Mesenchymal stem cell (in vitro differentiated cells and primary cell): ENCODE measurements around the gene ALKBH4.
"Not testable (repeated sequence)": the region's sequence is repeated elsewhere in the genome, so short reads cannot be mapped to it uniquely, and the experiment has no call there.

Experiments used
- DNase-seq: peaks from one replicate; pipeline ENCODE4 v3.0.0-alpha.2; 2013
- H2AFZ ChIP-seq: one replicate; pipeline ENCODE4 v1.6.1; 2013; ENCODE audit warnings: low read depth, mild to moderate bottlenecking, control low read depth, inconsistent platforms, low read length, moderate library complexity
- H2AK5ac ChIP-seq: 2 replicates; pipeline ENCODE4 v1.6.1; 2013; ENCODE audit warnings: low read length, moderate library complexity, mild to moderate bottlenecking, inconsistent platforms; ENCODE audit not compliant: severe bottlenecking
- H2BK120ac ChIP-seq: one replicate; pipeline ENCODE4 v1.6.1; 2013; ENCODE audit warnings: low read depth, mild to moderate bottlenecking, inconsistent platforms, low read length, moderate library complexity
- H2BK12ac ChIP-seq, 2 experiments: one replicate each; pipeline ENCODE4 v1.6.1; 2013; ENCODE audit warnings: inconsistent platforms in 2 of 2, low read length in 2 of 2, mild to moderate bottlenecking in 2 of 2, moderate library complexity in 2 of 2, control low read depth in 1 of 2
- H2BK15ac ChIP-seq: one replicate; pipeline ENCODE4 v1.6.1; 2013; ENCODE audit warnings: mild to moderate bottlenecking, low read depth, inconsistent platforms; ENCODE audit not compliant: poor library complexity, severe bottlenecking
- H2BK5ac ChIP-seq: 2 replicates; pipeline ENCODE4 v1.6.1; 2013; ENCODE audit warnings: low read depth, mild to moderate bottlenecking, low read length, control low read depth, inconsistent platforms; ENCODE audit not compliant: poor library complexity, severe bottlenecking
- H3K14ac ChIP-seq, 2 experiments: one replicate each; pipeline ENCODE4 v1.6.1; 2013; ENCODE audit warnings: inconsistent platforms in 2 of 2, low read length in 2 of 2, control low read depth in 1 of 2, mild to moderate bottlenecking in 1 of 2, moderate library complexity in 1 of 2
- H3K18ac ChIP-seq, 2 experiments: one replicate each; pipeline ENCODE4 v1.6.1; 2013; ENCODE audit warnings: inconsistent platforms in 2 of 2, low read length in 2 of 2, control low read depth in 1 of 2, low read depth in 1 of 2, mild to moderate bottlenecking in 1 of 2
- H3K23ac ChIP-seq, 2 experiments: one replicate each; pipeline ENCODE4 v1.6.1; 2013; ENCODE audit warnings: inconsistent platforms in 2 of 2, low read length in 2 of 2, mild to moderate bottlenecking in 2 of 2, moderate library complexity in 2 of 2, control low read depth in 1 of 2
- H3K27ac ChIP-seq: 2 replicates; pipeline ENCODE4 v1.5.1; 2013; ENCODE audit warnings: mild to moderate bottlenecking, moderate library complexity, low read length, control low read depth, inconsistent platforms; ENCODE audit not compliant: poor library complexity, severe bottlenecking
- H3K27me3 ChIP-seq, 2 experiments: 2 replicates each; pipeline versions ENCODE4 v1.6.1 to v1.7.0; 2013; ENCODE audit warnings: low read length in 2 of 2, mild to moderate bottlenecking in 2 of 2, moderate library complexity in 2 of 2, control low read depth in 1 of 2, inconsistent platforms in 1 of 2; ENCODE audit not compliant: control insufficient read depth in 1 of 2, insufficient read depth in 1 of 2
- H3K36me3 ChIP-seq, 2 experiments: 2 replicates each; pipeline versions ENCODE4 v1.6.1 to v1.7.0; 2013; ENCODE audit warnings: low read length in 2 of 2, control low read depth in 1 of 2, inconsistent platforms in 1 of 2, low read depth in 1 of 2, mild to moderate bottlenecking in 1 of 2; ENCODE audit not compliant: insufficient read depth in 2 of 2, control insufficient read depth in 1 of 2
- H3K4ac ChIP-seq, 2 experiments: one replicate each; pipeline ENCODE4 v1.6.1; 2013; ENCODE audit warnings: inconsistent platforms in 2 of 2, low read length in 2 of 2, mild to moderate bottlenecking in 2 of 2, moderate library complexity in 2 of 2, control low read depth in 1 of 2, low read depth in 1 of 2
- H3K4me1 ChIP-seq: 2 replicates; pipeline ENCODE4 v1.6.1; 2013; ENCODE audit warnings: low read depth, low read length, control low read depth; ENCODE audit not compliant: control insufficient read depth, insufficient read depth
- H3K4me2 ChIP-seq: 2 replicates; pipeline ENCODE4 v1.6.1; 2013; ENCODE audit warnings: low read length, mild to moderate bottlenecking, inconsistent platforms; ENCODE audit not compliant: poor library complexity, severe bottlenecking
- H3K4me3 ChIP-seq, 2 experiments: 2 replicates each; pipeline versions ENCODE4 v1.5.1 to v1.7.0; 2013; ENCODE audit warnings: low read length in 2 of 2, mild to moderate bottlenecking in 2 of 2, control low read depth in 1 of 2, low read depth in 1 of 2; ENCODE audit not compliant: insufficient read depth in 1 of 2
- H3K79me1 ChIP-seq: replicated peaks from 2 replicates; pipeline ENCODE4 v1.6.1; 2013; ENCODE audit warnings: mild to moderate bottlenecking, control low read depth, low read length, inconsistent platforms; ENCODE audit not compliant: poor library complexity, severe bottlenecking
- H3K9ac ChIP-seq: 2 replicates; pipeline ENCODE4 v1.7.0; 2013; ENCODE audit warnings: mild to moderate bottlenecking, low read length, moderate library complexity
- H3K9me3 ChIP-seq: 2 replicates; pipeline ENCODE4 v1.7.0; 2013; ENCODE audit warnings: mild to moderate bottlenecking, low read length; ENCODE audit not compliant: control insufficient read depth
- H4K8ac ChIP-seq: one replicate; pipeline ENCODE4 v1.6.1; 2013; ENCODE audit warnings: inconsistent platforms, mild to moderate bottlenecking, low read length, moderate library complexity
- H4K91ac ChIP-seq: one replicate; pipeline ENCODE4 v1.6.1; 2013; ENCODE audit warnings: mild to moderate bottlenecking, low read length, inconsistent platforms
- WGBS: methylation state at CpG from one replicate; pipeline ENCODE4 v1.1.7; 2013; ENCODE audit warnings: mixed read lengths; 5-methylcytosine and 5-hydroxymethylcytosine counted together

The ALKBH4 gene

GRCh38 chr7:102498321-102498720 lies 33.7 kb upstream of the ALKBH4 start:
- not testable (repeated sequence) for H2BK5ac ChIP-seq, H2BK15ac ChIP-seq, H2BK12ac ChIP-seq, H3K23ac ChIP-seq, H2BK120ac ChIP-seq, H3K9me3 ChIP-seq, H3K14ac ChIP-seq, H3K9ac ChIP-seq, H2AFZ ChIP-seq, H3K27ac ChIP-seq, H4K91ac ChIP-seq, H3K79me1 ChIP-seq, H4K8ac ChIP-seq, H3K27me3 ChIP-seq, H3K4me3 ChIP-seq, H2AK5ac ChIP-seq, DNase-seq, H3K4me2 ChIP-seq, H3K36me3 ChIP-seq, H3K18ac ChIP-seq, H3K4ac ChIP-seq, H3K4me1 ChIP-seq
- no CpG with 5 or more reads among the region's 16 CpGs for whole genome bisulfite sequencing

DNA sequence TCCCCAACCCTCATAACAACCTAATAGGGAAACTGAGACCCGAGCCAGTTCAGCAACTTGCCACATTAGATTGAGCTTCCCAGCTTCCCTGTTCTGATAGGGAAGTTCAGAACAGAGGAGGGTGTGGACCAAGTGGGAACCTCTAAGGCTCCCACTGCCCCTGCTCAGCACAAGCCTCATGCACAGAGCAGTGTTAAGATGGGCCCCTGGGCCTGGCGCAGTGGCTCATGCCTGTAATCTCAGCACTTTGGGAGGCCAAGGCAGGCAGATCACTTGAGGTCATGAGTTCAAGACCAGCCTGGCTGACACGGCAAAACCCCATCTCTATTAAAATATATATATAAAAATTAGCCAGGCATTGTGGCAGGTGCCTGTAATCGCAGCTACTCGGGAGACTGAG lies 32.6 kb upstream of the ALKBH4 start:
- H2BK12ac ChIP-seq, H3K23ac ChIP-seq: not testable (repeated sequence)
- whole genome bisulfite sequencing = no CpG with 5 or more reads among the region's 5 CpGs

GRCh38 chr7:102496861-102497260 lies 32.2 kb upstream of the ALKBH4 start:
- no CpG with 5 or more reads among the region's 10 CpGs for WGBS
- not testable (repeated sequence) for H2AK5ac ChIP-seq, H3K9ac ChIP-seq, H2BK120ac ChIP-seq, H3K79me1 ChIP-seq, H2AFZ ChIP-seq, H3K4ac ChIP-seq, H3K4me1 ChIP-seq, H3K4me3 ChIP-seq, H3K36me3 ChIP-seq, H2BK5ac ChIP-seq, H4K91ac ChIP-seq, H3K4me2 ChIP-seq, H2BK15ac ChIP-seq, H3K23ac ChIP-seq, H4K8ac ChIP-seq, H2BK12ac ChIP-seq, H3K27me3 ChIP-seq, H3K18ac ChIP-seq, H3K14ac ChIP-seq, H3K9me3 ChIP-seq, H3K27ac ChIP-seq, DNase-seq

More for the DNA sequence above, 32.6 kb upstream of the ALKBH4 start:
- not testable (repeated sequence) for H3K9ac ChIP-seq, DNase-seq, H3K79me1 ChIP-seq, H3K18ac ChIP-seq, H4K91ac ChIP-seq, H4K8ac ChIP-seq, H2BK15ac ChIP-seq, H3K9me3 ChIP-seq, H3K14ac ChIP-seq, H3K27ac ChIP-seq, H3K4me3 ChIP-seq, H2AK5ac ChIP-seq, H2BK120ac ChIP-seq, H3K27me3 ChIP-seq, H2BK5ac ChIP-seq, H3K36me3 ChIP-seq, H3K4me1 ChIP-seq, H3K4me2 ChIP-seq, H2AFZ ChIP-seq, H3K4ac ChIP-seq

GRCh38 chr7:102494473-102495149 lies 29.9 kb upstream of the ALKBH4 start:
- H3K23ac ChIP-seq = not testable (repeated sequence)
- no CpG with 5 or more reads among the region's 67 CpGs for WGBS

More at GRCh38 chr7:102494473-102495149, 29.9 kb upstream of the ALKBH4 start:
- H2AFZ ChIP-seq, H3K4me3 ChIP-seq, H2BK12ac ChIP-seq, H3K4ac ChIP-seq, H3K4me1 ChIP-seq, H3K9ac ChIP-seq, H3K9me3 ChIP-seq, DNase-seq, H2AK5ac ChIP-seq, H3K27ac ChIP-seq, H2BK15ac ChIP-seq, H3K14ac ChIP-seq, H2BK5ac ChIP-seq, H3K27me3 ChIP-seq, H4K8ac ChIP-seq, H3K4me2 ChIP-seq, H4K91ac ChIP-seq, H2BK120ac ChIP-seq, H3K36me3 ChIP-seq, H3K79me1 ChIP-seq, H3K18ac ChIP-seq: not testable (repeated sequence)
